A673 (cell line): ENCODE results near the gene EXOC4. TPM values are rescaled to one million over a fixed set of nuclear protein-coding genes. Genes with fewer than 3 reads are reported as not detected.

Experiments used
- BruUV-seq: library from RNA; stranded (reverse); fragments of 400-500 nt; replicated peaks from 2 replicates; lab custom pipeline; 2021; lab: Mats Ljungman, UMichigan
- CTCF ChIA-PET: fragments of 300-600 bp; sonication (Branson Sonifier 250); formaldehyde crosslinking; loops from one replicate; lab custom pipeline; 2022; ENCODE audit warnings: antibody characterized with exemption; lab: Charles Lee
- POLR2A ChIA-PET: fragments of 300-600 bp; sonication (Branson Sonifier 250); formaldehyde crosslinking; loops from one replicate; lab custom pipeline; 2022; ENCODE audit warnings: antibody characterized with exemption; ENCODE audit not compliant: low non-redundant PET; lab: Charles Lee
- DNase-seq: peaks from one replicate; pipeline ENCODE4 v3.0.0-alpha.2; 2015; ENCODE audit warnings: low spot score
- H3K27ac ChIP-seq: fragments of 200-600 bp; sonication (generic); 2 replicates; pipeline ENCODE4 v1.5.1; 2016; ENCODE audit warnings: mixed run types, low read depth, mild to moderate bottlenecking, mixed read lengths, antibody characterized with exemption, low read length; ENCODE audit not compliant: poor library complexity, severe bottlenecking
- H3K27me3 ChIP-seq: fragments of 200-600 bp; sonication (generic); replicated peaks from 2 replicates; pipeline ENCODE4 v1.6.1; 2017; ENCODE audit warnings: mixed run types, low read depth, mild to moderate bottlenecking, mixed read lengths, antibody characterized with exemption, low read length; ENCODE audit not compliant: insufficient read depth, poor library complexity
- H3K36me3 ChIP-seq: fragments of 200-600 bp; sonication (generic); 2 replicates; pipeline ENCODE4 v1.6.1; 2016; ENCODE audit warnings: mixed run types, mild to moderate bottlenecking, mixed read lengths, antibody characterized with exemption, low read length; ENCODE audit not compliant: insufficient read depth, poor library complexity, severe bottlenecking
- H3K4me1 ChIP-seq: fragments of 200-600 bp; sonication (generic); 2 replicates; pipeline ENCODE4 v1.6.1; 2017; ENCODE audit warnings: mixed run types, mild to moderate bottlenecking, mixed read lengths, antibody characterized with exemption, low read length; ENCODE audit not compliant: insufficient read depth, poor library complexity, severe bottlenecking
- H3K4me3 ChIP-seq: fragments of 200-600 bp; sonication (generic); 2 replicates; pipeline ENCODE4 v1.5.1; 2016; ENCODE audit warnings: low read depth, mixed run types, mild to moderate bottlenecking, mixed read lengths, low read length; ENCODE audit not compliant: poor library complexity, severe bottlenecking
- H3K9me3 ChIP-seq: fragments of 200-600 bp; sonication (generic); 2 replicates; pipeline ENCODE4 v1.6.1; 2016; ENCODE audit warnings: mixed run types, low read depth, mild to moderate bottlenecking, mixed read lengths, antibody characterized with exemption, low read length; ENCODE audit not compliant: poor library complexity, severe bottlenecking
- CTCF ChIP-seq: fragments of 300-800, 200-600 bp; sonication (generic); conservative IDR thresholded peaks from 2 replicates; pipeline ENCODE4 v1.5.1; 2017; ENCODE audit warnings: low read depth, mild to moderate bottlenecking, antibody characterized with exemption, low read length, moderate library complexity, mixed read lengths
- EZH2 ChIP-seq: fragments of 200-600 bp; sonication (generic); IDR thresholded peaks from 2 replicates; pipeline ENCODE4 v1.6.1; 2017; ENCODE audit warnings: borderline replicate concordance, low read depth, mild to moderate bottlenecking, mixed read lengths, antibody characterized with exemption, low read length; ENCODE audit not compliant: poor library complexity, severe bottlenecking
- intact Hi-C: fragments of 100-400 bp; cut with micrococcal nuclease; formaldehyde crosslinking; loops from one replicate; pipeline ENCODE4 v1.10.0; 2022; ENCODE audit not compliant: unreplicated experiment
- total RNA-seq: library from RNA; stranded (reverse); gene quantifications from 2 replicates; pipeline ENCODE4 v1.2.3, GENCODE V29; 2021

The EXOC4 gene
- total RNA-seq, 1 experiment from 2014 or later: 66.1 TPM

GRCh38 chr7:133448012-133448411, 195.1 kb downstream of the EXOC4 start:
- intact Hi-C loops: no loop called here
- no peak for DNase-seq
- Histone ChIP-seq H3K4me1 (no peaks in the 10 kb centered on the region), H3K4me3 (no peak overlapping the region), H3K27ac (no peak overlapping the region), H3K27me3 (no peaks in the 10 kb centered on the region), H3K36me3 (no peaks in the 10 kb centered on the region), H3K9me3 (no peaks in the 10 kb centered on the region)
- no peak for TF ChIP-seq EZH2
- TF ChIP-seq CTCF: no peak
- POLR2A ChIA-PET: no interaction called here
- CTCF ChIA-PET: no interaction called here
- BruUV-seq: no TSS peak

DNA sequence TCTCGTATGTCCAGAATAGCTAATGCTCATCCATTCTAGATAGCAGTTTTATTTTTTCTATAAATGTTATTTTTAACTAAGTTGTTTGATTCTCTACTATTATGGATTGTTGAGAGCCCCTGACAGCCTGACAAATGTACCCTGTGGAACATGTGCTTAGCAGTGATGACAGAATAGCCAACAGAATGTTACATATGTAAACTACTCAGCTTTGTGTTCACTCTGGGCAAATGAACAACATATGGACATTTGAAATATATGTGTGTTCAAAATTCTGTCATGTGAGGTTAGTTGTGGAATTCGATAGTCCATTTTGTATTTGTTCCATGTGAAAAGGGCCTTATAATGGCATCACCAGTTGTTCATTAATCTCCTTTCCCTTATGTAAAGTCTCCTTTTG, 199.7 kb downstream of the EXOC4 start:
- ChIA-PET POLR2A (no interaction called here), CTCF (no interaction called here)
- intact Hi-C loops: no loop called here
- no peaks in the 10 kb centered on the region for H3K36me3 ChIP-seq
- H3K27ac ChIP-seq: no peak overlapping the region
- H3K4me1 ChIP-seq: no peaks in the 10 kb centered on the region
- DNase-seq: no peak
- H3K27me3 ChIP-seq: no peaks in the 10 kb centered on the region
- no peak for TF ChIP-seq CTCF
- no peaks in the 10 kb centered on the region for H3K9me3 ChIP-seq
- BruUV-seq: no TSS peak
- H3K4me3 ChIP-seq: no peak overlapping the region

DNA sequence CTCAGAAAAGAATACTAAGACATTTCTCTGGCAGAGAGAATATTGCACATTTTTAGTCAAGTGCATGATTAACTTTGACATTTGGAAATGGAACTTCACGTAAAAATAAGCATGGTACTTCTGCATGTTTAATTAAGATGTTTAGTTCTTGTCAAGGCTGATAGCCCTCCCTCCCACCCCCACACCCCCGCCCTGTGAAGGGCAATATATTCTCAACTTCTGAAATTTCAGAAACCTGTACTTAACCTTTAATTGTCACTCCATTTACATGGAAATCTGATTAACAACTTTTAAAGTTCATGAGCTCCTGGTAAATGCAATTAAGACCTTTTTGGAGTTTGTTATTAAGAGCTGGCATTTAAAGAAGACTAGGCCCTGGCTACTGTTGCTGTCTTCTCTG, 205.8 kb downstream of the EXOC4 start:
- POLR2A ChIA-PET: no interaction called here
- DNase-seq: no peak
- no peaks in the 10 kb centered on the region for H3K36me3 ChIP-seq
- CTCF ChIA-PET: no interaction called here
- H3K9me3 ChIP-seq: no peaks in the 10 kb centered on the region
- BruUV-seq: no TSS peak
- no peak for TF ChIP-seq EZH2
- no peak for TF ChIP-seq CTCF
- no peak overlapping the region for H3K4me3 ChIP-seq
- no peaks in the 10 kb centered on the region for H3K4me1 ChIP-seq
- no peaks in the 10 kb centered on the region for H3K27me3 ChIP-seq
- intact Hi-C loops: no loop called here
- H3K27ac ChIP-seq: no peak overlapping the region
